SK-N-SH treated with all-trans-retinoic acid at 6 μM for 48 hours (cell line): ENCODE data around the gene NSD2.

Experiments
- ATAC-seq: fragments of 200-7000 bp; cut with Tn5 transposase; 3 replicates; pipeline ENCODE4 v1.9.1; 2020; ENCODE audit warnings: mild to moderate bottlenecking, moderate library complexity
- ARNTL ChIP-seq: fragments of 450-650 bp; formaldehyde crosslinking; IDR thresholded peaks from 2 replicates; pipeline ENCODE4 v1.5.0; 2020; ENCODE audit warnings: low read depth, mild to moderate bottlenecking, moderate library complexity, borderline replicate concordance
- BACH2 ChIP-seq: fragments of 250-450 bp; sonication (Bioruptor Pico); IDR thresholded peaks from 2 replicates; pipeline ENCODE4 v1.9.0; 2021; ENCODE audit warnings: mild to moderate bottlenecking, borderline replicate concordance
- CREB5 ChIP-seq: fragments of 250-450 bp; sonication (Bioruptor Pico); IDR thresholded peaks from 2 replicates; pipeline ENCODE4 v1.5.1; 2020; ENCODE audit warnings: low read depth, mild to moderate bottlenecking, moderate library complexity
- CSDC2 ChIP-seq: fragments of 250-450 bp; sonication (Bioruptor Pico); IDR thresholded peaks from 2 replicates; pipeline ENCODE4 v1.5.0; 2020; ENCODE audit warnings: mild to moderate bottlenecking, moderate library complexity
- ESRRG ChIP-seq: fragments of 250-450 bp; sonication (Bioruptor Pico); IDR thresholded peaks from 2 replicates; pipeline ENCODE4 v1.6.1; 2021; ENCODE audit warnings: mild to moderate bottlenecking
- ISL1 ChIP-seq: fragments of 250-450 bp; sonication (Bioruptor Pico); IDR thresholded peaks from 2 replicates; pipeline ENCODE4 v2.1.2; 2022; ENCODE audit warnings: mild to moderate bottlenecking, moderate library complexity
- OSR1 ChIP-seq: fragments of 250-450 bp; sonication (Bioruptor Pico); IDR thresholded peaks from 2 replicates; pipeline ENCODE4 v1.8.0; 2022; ENCODE audit warnings: moderate library complexity, mild to moderate bottlenecking, inconsistent platforms
- PATZ1 ChIP-seq: fragments of 250-450 bp; sonication (Bioruptor Pico); IDR thresholded peaks from 2 replicates; pipeline ENCODE4 v1.8.0; 2020; ENCODE audit warnings: mild to moderate bottlenecking, moderate library complexity, borderline replicate concordance
- PPARA ChIP-seq: fragments of 250-450 bp; sonication (Bioruptor Pico); IDR thresholded peaks from 2 replicates; pipeline ENCODE4 v1.5.0; 2020; ENCODE audit warnings: mild to moderate bottlenecking, borderline replicate concordance
- RARB ChIP-seq: fragments of 250-450 bp; sonication (Bioruptor Pico); IDR thresholded peaks from 2 replicates; pipeline ENCODE4 v1.8.0; 2021; ENCODE audit warnings: mild to moderate bottlenecking, moderate library complexity
- SNAI2 ChIP-seq: fragments of 250-450 bp; sonication (Bioruptor Pico); IDR thresholded peaks from 2 replicates; pipeline ENCODE4 v1.5.0; 2020; ENCODE audit warnings: mild to moderate bottlenecking, moderate library complexity
- TCF4 ChIP-seq: fragments of 250-450 bp; sonication (Bioruptor Pico); IDR thresholded peaks from 2 replicates; pipeline ENCODE4 v1.8.0; 2021; ENCODE audit warnings: mild to moderate bottlenecking, moderate library complexity, borderline replicate concordance
- TOX ChIP-seq: fragments of 250-450 bp; sonication (Bioruptor Pico); IDR thresholded peaks from 2 replicates; pipeline ENCODE4 v1.8.0; 2021; ENCODE audit warnings: mild to moderate bottlenecking, moderate library complexity, borderline replicate concordance
- TSHZ2 ChIP-seq: fragments of 250-450 bp; sonication (Bioruptor Pico); IDR thresholded peaks from 2 replicates; pipeline ENCODE4 v1.5.0; 2020; ENCODE audit warnings: mild to moderate bottlenecking, moderate library complexity
- ZC3H10 ChIP-seq: fragments of 250-450 bp; sonication (Bioruptor Pico); IDR thresholded peaks from 2 replicates; pipeline ENCODE4 v1.5.1; 2021; ENCODE audit warnings: mild to moderate bottlenecking, moderate library complexity
- ZFP3 ChIP-seq: fragments of 250-450 bp; sonication (Bioruptor Pico); IDR thresholded peaks from 2 replicates; pipeline ENCODE4 v1.5.0; 2020; ENCODE audit warnings: mild to moderate bottlenecking, moderate library complexity
- ZFP30 ChIP-seq: fragments of 450-650 bp; formaldehyde crosslinking; IDR thresholded peaks from 2 replicates; pipeline ENCODE4 v1.5.0; 2022; ENCODE audit warnings: mild to moderate bottlenecking, moderate library complexity
- ZNF565 ChIP-seq: fragments of 450-650 bp; formaldehyde crosslinking; conservative IDR thresholded peaks from 2 replicates; pipeline ENCODE4 v1.5.0; 2020; ENCODE audit warnings: low read depth, mild to moderate bottlenecking, moderate library complexity
- ZNF70 ChIP-seq: fragments of 450-650 bp; formaldehyde crosslinking; IDR thresholded peaks from 2 replicates; pipeline ENCODE4 v1.5.0; 2020; ENCODE audit warnings: mild to moderate bottlenecking, moderate library complexity
- ZNF8 ChIP-seq: fragments of 450-650 bp; formaldehyde crosslinking; IDR thresholded peaks from 2 replicates; pipeline ENCODE4 v1.5.0; 2020; ENCODE audit warnings: mild to moderate bottlenecking, moderate library complexity
- TF ChIP-seq, protein P1 (sequence below): fragments of 250-450 bp; sonication (Bioruptor Pico); IDR thresholded peaks from 2 replicates; pipeline ENCODE4 v1.8.0; 2021; ENCODE audit warnings: low read depth, mild to moderate bottlenecking, moderate library complexity, borderline replicate concordance
- TF ChIP-seq, protein P2 (sequence below): fragments of 250-450 bp; sonication (Bioruptor Pico); IDR thresholded peaks from 2 replicates; pipeline ENCODE4 v1.5.1; 2021; ENCODE audit warnings: mild to moderate bottlenecking, moderate library complexity

The NSD2 gene

GRCh38 chr4:1948232-1948631, 77.0 kb downstream of the NSD2 start (continued):
- no peak for TF ChIP-seq TOX (CRISPR knock-in tag)
- no peak for TF ChIP-seq ISL1 (CRISPR knock-in tag)
- TF ChIP-seq PATZ1 (CRISPR knock-in tag): no peak
- TF ChIP-seq TSHZ2 (CRISPR knock-in tag): no peak

GRCh38 chr4:1948892-1949436, 77.8 kb downstream of the NSD2 start:
- ATAC-seq: peak; percentile 17; the same call in 1 of the 3 replicates
- TF ChIP-seq ZNF8 (CRISPR knock-in tag) (no peak), PATZ1 (CRISPR knock-in tag) (no peak), RARB (CRISPR knock-in tag) (no peak)
- TF ChIP-seq, protein P1, sequence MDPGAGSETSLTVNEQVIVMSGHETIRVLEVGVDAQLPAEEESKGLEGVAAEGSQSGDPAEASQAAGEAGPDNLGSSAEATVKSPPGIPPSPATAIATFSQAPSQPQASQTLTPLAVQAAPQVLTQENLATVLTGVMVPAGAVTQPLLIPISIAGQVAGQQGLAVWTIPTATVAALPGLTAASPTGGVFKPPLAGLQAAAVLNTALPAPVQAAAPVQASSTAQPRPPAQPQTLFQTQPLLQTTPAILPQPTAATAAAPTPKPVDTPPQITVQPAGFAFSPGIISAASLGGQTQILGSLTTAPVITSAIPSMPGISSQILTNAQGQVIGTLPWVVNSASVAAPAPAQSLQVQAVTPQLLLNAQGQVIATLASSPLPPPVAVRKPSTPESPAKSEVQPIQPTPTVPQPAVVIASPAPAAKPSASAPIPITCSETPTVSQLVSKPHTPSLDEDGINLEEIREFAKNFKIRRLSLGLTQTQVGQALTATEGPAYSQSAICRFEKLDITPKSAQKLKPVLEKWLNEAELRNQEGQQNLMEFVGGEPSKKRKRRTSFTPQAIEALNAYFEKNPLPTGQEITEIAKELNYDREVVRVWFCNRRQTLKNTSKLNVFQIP (CRISPR knock-in tag): no peak

- no peak for ATAC-seq
- TF ChIP-seq BACH2 (CRISPR knock-in tag): no peak
- no peak for TF ChIP-seq ZFP3 (CRISPR knock-in tag)
- no peak for TF ChIP-seq OSR1 (CRISPR knock-in tag)
- no peak for TF ChIP-seq PATZ1 (CRISPR knock-in tag)
- TF ChIP-seq ZFP30 (CRISPR knock-in tag): no peak
- no peak for TF ChIP-seq ZC3H10 (CRISPR knock-in tag)
- no peak for TF ChIP-seq SNAI2 (CRISPR knock-in tag)
- no peak for TF ChIP-seq ZNF565 (CRISPR knock-in tag)
- no peak for TF ChIP-seq CREB5 (CRISPR knock-in tag)
- TF ChIP-seq, protein P2, sequence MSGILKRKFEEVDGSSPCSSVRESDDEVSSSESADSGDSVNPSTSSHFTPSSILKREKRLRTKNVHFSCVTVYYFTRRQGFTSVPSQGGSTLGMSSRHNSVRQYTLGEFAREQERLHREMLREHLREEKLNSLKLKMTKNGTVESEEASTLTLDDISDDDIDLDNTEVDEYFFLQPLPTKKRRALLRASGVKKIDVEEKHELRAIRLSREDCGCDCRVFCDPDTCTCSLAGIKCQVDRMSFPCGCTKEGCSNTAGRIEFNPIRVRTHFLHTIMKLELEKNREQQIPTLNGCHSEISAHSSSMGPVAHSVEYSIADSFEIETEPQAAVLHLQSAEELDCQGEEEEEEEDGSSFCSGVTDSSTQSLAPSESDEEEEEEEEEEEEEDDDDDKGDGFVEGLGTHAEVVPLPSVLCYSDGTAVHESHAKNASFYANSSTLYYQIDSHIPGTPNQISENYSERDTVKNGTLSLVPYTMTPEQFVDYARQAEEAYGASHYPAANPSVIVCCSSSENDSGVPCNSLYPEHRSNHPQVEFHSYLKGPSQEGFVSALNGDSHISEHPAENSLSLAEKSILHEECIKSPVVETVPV (CRISPR knock-in tag): no peak
- TF ChIP-seq ZNF70 (CRISPR knock-in tag): no peak
- no peak for TF ChIP-seq ISL1 (CRISPR knock-in tag)
- TF ChIP-seq ARNTL (CRISPR knock-in tag): no peak
- TF ChIP-seq ESRRG (CRISPR knock-in tag): no peak
- no peak for TF ChIP-seq RARB (CRISPR knock-in tag)
- no peak for TF ChIP-seq PPARA (CRISPR knock-in tag)
- no peak for TF ChIP-seq CSDC2
- no peak for TF ChIP-seq TCF4 (CRISPR knock-in tag)
Observed at GRCh38 chr4:1950369-1950768, 79.2 kb downstream of the NSD2 start.
